ENCODE results near the gene RSPH9. TPM values are rescaled to one million over a fixed set of nuclear protein-coding genes. Genes with fewer than 3 reads are reported as not detected.

RSPH9 gene
- total RNA-seq, 1 donor from 2014 or later, result 0.63 TPM

- H3K27me3 Mint-ChIP-seq (ENCODE audit: low read depth), result peaks cover 12% of the 10 kb centered on the region
- H3K4me1 Mint-ChIP-seq, result peaks cover 19% of the 10 kb centered on the region
- peak overlapping the region; percentile 65 for H3K4me3 Mint-ChIP-seq
- no peaks in the 10 kb centered on the region for H3K9me3 Mint-ChIP-seq
- H3K27ac Mint-ChIP-seq (ENCODE audit: unreplicated experiment), result no peak overlapping the region
- H3K36me3 Mint-ChIP-seq (ENCODE audit: low read depth), result peaks cover 8% of the 10 kb centered on the region
- DNase-seq (ENCODE audit: low read depth, low spot score), result no peak
- no peak for TF ChIP-seq CTCF (conservative IDR thresholded peaks at IDR 0.05)
Measured at GRCh38 chr6:43670623-43670986, 25.8 kb downstream of the RSPH9 start.

- peaks cover 12% of the 10 kb centered on the region for H3K27me3 Mint-ChIP-seq (ENCODE audit: low read depth)
- no peaks in the 10 kb centered on the region for H3K9me3 Mint-ChIP-seq
- H3K4me1 Mint-ChIP-seq, result peaks cover 19% of the 10 kb centered on the region
- H3K27ac Mint-ChIP-seq (ENCODE audit: unreplicated experiment), result no peak overlapping the region
- DNase-seq (ENCODE audit: low read depth, low spot score), result no peak
- peak overlapping the region; percentile 65 for H3K4me3 Mint-ChIP-seq
- H3K36me3 Mint-ChIP-seq (ENCODE audit: low read depth), result peaks cover 8% of the 10 kb centered on the region
- TF ChIP-seq CTCF (conservative IDR thresholded peaks at IDR 0.05), result no peak
Measured at GRCh38 chr6:43671011-43671800, 26.4 kb downstream of the RSPH9 start.

- DNase-seq (ENCODE audit: low read depth, low spot score), result no peak
- peaks cover 19% of the 10 kb centered on the region for H3K4me1 Mint-ChIP-seq
- no peak overlapping the region for H3K4me3 Mint-ChIP-seq
- H3K27me3 Mint-ChIP-seq (ENCODE audit: low read depth), result peaks cover 10% of the 10 kb centered on the region
- H3K27ac Mint-ChIP-seq (ENCODE audit: unreplicated experiment), result peak overlapping the region; percentile 19
- TF ChIP-seq CTCF (conservative IDR thresholded peaks at IDR 0.05), result no peak
- H3K36me3 Mint-ChIP-seq (ENCODE audit: low read depth), result peaks cover 8% of the 10 kb centered on the region
- no peaks in the 10 kb centered on the region for H3K9me3 Mint-ChIP-seq
Measured at GRCh38 chr6:43671801-43672690, 27.2 kb downstream of the RSPH9 start.

- TF ChIP-seq CTCF (conservative IDR thresholded peaks at IDR 0.05), result no peak
- Mint-ChIP-seq H3K9me3 (no peaks in the 10 kb centered on the region), H3K36me3 (ENCODE audit: low read depth) (peaks cover 11% of the 10 kb centered on the region), H3K27ac (ENCODE audit: unreplicated experiment) (no peak overlapping the region), H3K27me3 (ENCODE audit: low read depth) (no peaks in the 10 kb centered on the region), H3K4me3 (no peak overlapping the region), H3K4me1 (peaks cover 4% of the 10 kb centered on the region)
- DNase-seq (ENCODE audit: low read depth, low spot score), result no peak
Measured at GRCh38 chr6:43673444-43674084, 28.7 kb downstream of the RSPH9 start.

GRCh38 chr6:43674291-43674690, 29.5 kb downstream of the RSPH9 start:
- Mint-ChIP-seq H3K27ac (ENCODE audit: unreplicated experiment) (no peak overlapping the region), H3K27me3 (ENCODE audit: low read depth) (no peaks in the 10 kb centered on the region), H3K36me3 (ENCODE audit: low read depth) (peaks cover 11% of the 10 kb centered on the region), H3K4me3 (no peak overlapping the region), H3K4me1 (no peaks in the 10 kb centered on the region), H3K9me3 (no peaks in the 10 kb centered on the region)
- no peak for DNase-seq (ENCODE audit: low read depth, low spot score)
- no peak for TF ChIP-seq CTCF (conservative IDR thresholded peaks at IDR 0.05)

Measured in neural crest cell (in vitro differentiated cells).